HepG2 (cell line): ENCODE data around the gene PIK3R4. TPM values are rescaled to one million over a fixed set of nuclear protein-coding genes. Genes with fewer than 3 reads are reported as not detected.

ENCODE experiments used
- HIVEP1 ChIP-seq: sonication (generic); formaldehyde crosslinking; IDR thresholded peaks from 2 replicates; pipeline ENCODE4 v1.4.0; 2020; ENCODE audit warnings: mild to moderate bottlenecking, missing genetic modification reagents
- LCORL ChIP-seq, 2 experiments: fragments of 450-650 bp in 1 of 2; sonication (generic) in 1 of 2; formaldehyde crosslinking in 1 of 2; IDR thresholded peaks; 2 replicates each; pipeline versions ENCODE4 v1.5.0 to v1.6.1; 2017 to 2020; ENCODE audit warnings: antibody characterized with exemption in 1 of 2, missing genetic modification reagents in 1 of 2
- MAFF ChIP-seq: IDR thresholded peaks from 2 replicates; pipeline ENCODE4 v1.6.1; 2011; ENCODE audit warnings: low read depth, low read length, improper control_type of control experiment
- MAFK ChIP-seq, 2 experiments: IDR thresholded peaks in 1 of 2; conservative IDR thresholded peaks in 1 of 2; 2 replicates each; pipeline ENCODE4 v1.6.1; 2011; ENCODE audit warnings: improper control_type of control experiment in 2 of 2, low read length in 2 of 2
- TCF7L2 ChIP-seq: IDR thresholded peaks from 2 replicates; pipeline ENCODE4 v1.6.1; 2011; ENCODE audit warnings: mild to moderate bottlenecking, low read depth, low read length, moderate library complexity
- ZNF160 ChIP-seq: sonication (generic); formaldehyde crosslinking; IDR thresholded peaks from 2 replicates; pipeline ENCODE4 v1.8.0; 2022; ENCODE audit warnings: mild to moderate bottlenecking, inconsistent platforms, missing genetic modification reagents
- ZNF329 ChIP-seq: sonication (generic); formaldehyde crosslinking; IDR thresholded peaks from 2 replicates; pipeline ENCODE4 v1.9.0; 2021; ENCODE audit warnings: low read depth, mild to moderate bottlenecking, missing genetic modification reagents
- ZSCAN25 ChIP-seq: sonication (generic); formaldehyde crosslinking; IDR thresholded peaks from 2 replicates; pipeline ENCODE4 v1.8.0; 2022; ENCODE audit warnings: mild to moderate bottlenecking, missing genetic modification reagents
- polyA plus RNA-seq, 8 experiments: library from polyadenylated mRNA; depleted of rRNA in 3 of 8; stranded (reverse) in 7 of 8; unstranded in 1 of 8; fragments of >200 nt; fragmentation: Illumina TruSeq in 4 of 8; extraction: Trizol in 4 of 8; gene quantifications; 2 replicates each; pipeline versions ENCODE4 v1.2.1 to v1.2.3, GENCODE V29; 2011 to 2016; ENCODE audit warnings: low read depth in 4 of 8, missing spikeins in 1 of 8, mixed read lengths in 1 of 8; ENCODE audit not compliant: insufficient read depth in 1 of 8
- total RNA-seq, 5 experiments: library from RNA; depleted of rRNA; stranded (reverse); fragments of >200 nt; fragmentation: Illumina TruSeq; extraction: Trizol; gene quantifications; 2 replicates each; pipeline ENCODE4 v1.2.3, GENCODE V29; 2016; ENCODE audit warnings: low read depth in 1 of 5
- TF ChIP-seq, protein P1 (sequence below): sonication (generic); formaldehyde crosslinking; IDR thresholded peaks from 2 replicates; pipeline ENCODE4 v1.5.0; 2020; ENCODE audit warnings: missing genetic modification reagents
- TF ChIP-seq, protein P2 (sequence below): IDR thresholded peaks from 2 replicates; pipeline ENCODE4 v1.6.1; 2016; ENCODE audit warnings: mild to moderate bottlenecking, missing biosample characterization, missing genetic modification reagents
- TF ChIP-seq, protein P3 (sequence below): sonication (generic); formaldehyde crosslinking; IDR thresholded peaks from 2 replicates; pipeline ENCODE4 v1.4.0; 2020; ENCODE audit warnings: missing genetic modification reagents, borderline replicate concordance

The PIK3R4 gene
- total and polyA plus RNA-seq, 2 of the 13 experiments (the other 11 are each of a cell fraction or from before 2014, with no cell fraction given): 22.4 to 26.0 TPM

DNA sequence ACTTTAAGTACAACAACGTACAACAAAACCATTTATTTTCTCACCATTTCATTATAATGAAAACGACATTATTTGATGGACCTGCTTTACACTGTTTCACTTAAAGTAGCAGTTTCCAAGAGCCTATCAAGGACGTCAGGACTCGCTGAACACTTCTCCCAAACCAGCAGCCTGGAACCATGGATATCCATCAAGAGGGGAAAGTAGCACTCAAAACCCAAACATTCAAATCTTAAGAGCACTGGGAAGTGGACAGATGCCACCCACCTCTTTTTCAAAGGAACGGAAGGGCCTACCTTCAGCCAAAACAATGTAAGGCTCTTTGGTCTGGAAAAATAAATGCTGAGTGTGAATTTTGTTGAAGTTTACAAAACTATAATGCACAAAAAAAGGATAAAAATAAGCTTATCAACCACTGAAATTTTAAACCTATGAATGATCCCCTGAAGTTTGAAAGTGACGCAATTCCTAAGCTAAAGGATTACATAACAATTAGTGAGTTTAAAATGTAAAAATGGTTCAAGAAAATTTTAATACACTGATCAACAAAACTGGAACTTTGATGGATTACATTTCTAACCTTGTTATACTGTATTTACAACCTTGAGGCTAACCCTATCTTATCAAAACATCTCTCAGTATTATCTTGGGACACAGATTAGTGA lies 4.6 kb downstream of the PIK3R4 start (continued):
- TF ChIP-seq, protein P1, sequence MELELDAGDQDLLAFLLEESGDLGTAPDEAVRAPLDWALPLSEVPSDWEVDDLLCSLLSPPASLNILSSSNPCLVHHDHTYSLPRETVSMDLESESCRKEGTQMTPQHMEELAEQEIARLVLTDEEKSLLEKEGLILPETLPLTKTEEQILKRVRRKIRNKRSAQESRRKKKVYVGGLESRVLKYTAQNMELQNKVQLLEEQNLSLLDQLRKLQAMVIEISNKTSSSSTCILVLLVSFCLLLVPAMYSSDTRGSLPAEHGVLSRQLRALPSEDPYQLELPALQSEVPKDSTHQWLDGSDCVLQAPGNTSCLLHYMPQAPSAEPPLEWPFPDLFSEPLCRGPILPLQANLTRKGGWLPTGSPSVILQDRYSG (CRISPR knock-in tag): no peak
- TF ChIP-seq ZNF329 (CRISPR knock-in tag) (no peak), LCORL (IDR thresholded peaks at IDR 0.05) (no peak), LCORL (CRISPR knock-in tag; IDR thresholded peaks at IDR 0.05) (no peak), ZNF160 (no peak), ZSCAN25 (CRISPR knock-in tag) (no peak), TCF7L2 (no peak), MAFK (conservative IDR thresholded peaks at IDR 0.05 in 1 of 2, IDR thresholded peaks at IDR 0.05 in 1 of 2; ENCODE audit: low read length in 2 of 2) (peak; percentile 76 to 87), HIVEP1 (no peak), MAFF (peak; percentile 82)
- TF ChIP-seq, protein P2, sequence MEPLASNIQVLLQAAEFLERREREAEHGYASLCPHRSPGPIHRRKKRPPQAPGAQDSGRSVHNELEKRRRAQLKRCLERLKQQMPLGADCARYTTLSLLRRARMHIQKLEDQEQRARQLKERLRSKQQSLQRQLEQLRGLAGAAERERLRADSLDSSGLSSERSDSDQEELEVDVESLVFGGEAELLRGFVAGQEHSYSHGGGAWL: no peak
- TF ChIP-seq, protein P3, sequence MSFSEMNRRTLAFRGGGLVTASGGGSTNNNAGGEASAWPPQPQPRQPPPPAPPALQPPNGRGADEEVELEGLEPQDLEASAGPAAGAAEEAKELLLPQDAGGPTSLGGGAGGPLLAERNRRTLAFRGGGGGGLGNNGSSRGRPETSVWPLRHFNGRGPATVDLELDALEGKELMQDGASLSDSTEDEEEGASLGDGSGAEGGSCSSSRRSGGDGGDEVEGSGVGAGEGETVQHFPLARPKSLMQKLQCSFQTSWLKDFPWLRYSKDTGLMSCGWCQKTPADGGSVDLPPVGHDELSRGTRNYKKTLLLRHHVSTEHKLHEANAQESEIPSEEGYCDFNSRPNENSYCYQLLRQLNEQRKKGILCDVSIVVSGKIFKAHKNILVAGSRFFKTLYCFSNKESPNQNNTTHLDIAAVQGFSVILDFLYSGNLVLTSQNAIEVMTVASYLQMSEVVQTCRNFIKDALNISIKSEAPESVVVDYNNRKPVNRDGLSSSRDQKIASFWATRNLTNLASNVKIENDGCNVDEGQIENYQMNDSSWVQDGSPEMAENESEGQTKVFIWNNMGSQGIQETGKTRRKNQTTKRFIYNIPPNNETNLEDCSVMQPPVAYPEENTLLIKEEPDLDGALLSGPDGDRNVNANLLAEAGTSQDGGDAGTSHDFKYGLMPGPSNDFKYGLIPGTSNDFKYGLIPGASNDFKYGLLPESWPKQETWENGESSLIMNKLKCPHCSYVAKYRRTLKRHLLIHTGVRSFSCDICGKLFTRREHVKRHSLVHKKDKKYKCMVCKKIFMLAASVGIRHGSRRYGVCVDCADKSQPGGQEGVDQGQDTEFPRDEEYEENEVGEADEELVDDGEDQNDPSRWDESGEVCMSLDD (CRISPR knock-in tag): no peak
